NCI-H2081 treated with DMSO at 0.1 percent for 48 hours (cell line): Measurements from ENCODE around the gene NFE2L1.
"Not testable (repeated sequence)": the region's sequence is repeated elsewhere in the genome, so short reads cannot be mapped to it uniquely, and the experiment has no call there.

Source experiments
- DNase-seq: peaks from one replicate; lab custom pipeline; 2025; lab: John Stamatoyannopoulos, UW

NFE2L1 gene

DNA sequence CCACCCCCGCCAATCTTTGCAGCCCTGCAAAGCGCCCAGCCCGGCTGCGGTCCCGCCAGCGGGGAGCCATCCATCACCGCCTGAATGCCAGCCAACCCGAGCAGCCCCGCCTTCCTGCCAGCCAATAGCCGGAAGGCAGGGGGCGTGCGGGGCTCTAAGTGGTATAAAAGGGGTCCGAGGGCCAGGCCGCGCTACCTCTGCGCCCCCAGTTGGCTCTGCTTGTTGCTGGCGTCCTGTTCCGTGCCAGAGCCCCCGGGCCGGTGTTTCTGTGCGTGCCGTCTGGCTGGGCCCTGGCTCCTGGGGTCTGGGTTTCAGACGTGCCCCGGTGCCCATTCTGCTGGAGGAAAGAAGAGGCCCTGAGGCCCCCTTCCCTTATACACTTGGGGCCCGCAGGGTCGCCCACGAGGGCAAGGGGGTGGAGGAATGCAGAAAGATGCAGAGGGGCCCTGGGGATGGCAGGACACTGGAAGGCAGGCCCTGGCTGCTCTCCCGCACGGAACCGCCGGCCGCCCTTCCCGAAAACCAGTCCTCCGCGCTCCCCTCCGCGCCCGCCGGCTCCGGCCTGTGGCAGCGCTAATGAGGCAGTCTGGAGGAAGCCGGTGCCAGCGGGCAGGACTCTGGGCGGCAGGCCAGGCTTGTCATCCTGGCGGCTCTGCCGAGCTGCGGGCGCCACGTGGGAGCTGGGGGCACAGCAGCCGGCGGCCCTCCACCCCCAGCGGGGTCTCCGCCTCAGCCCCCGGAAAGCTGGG lies 24.6 kb upstream of the NFE2L1 start:
- DNase-seq, result peak; percentile 65

DNA sequence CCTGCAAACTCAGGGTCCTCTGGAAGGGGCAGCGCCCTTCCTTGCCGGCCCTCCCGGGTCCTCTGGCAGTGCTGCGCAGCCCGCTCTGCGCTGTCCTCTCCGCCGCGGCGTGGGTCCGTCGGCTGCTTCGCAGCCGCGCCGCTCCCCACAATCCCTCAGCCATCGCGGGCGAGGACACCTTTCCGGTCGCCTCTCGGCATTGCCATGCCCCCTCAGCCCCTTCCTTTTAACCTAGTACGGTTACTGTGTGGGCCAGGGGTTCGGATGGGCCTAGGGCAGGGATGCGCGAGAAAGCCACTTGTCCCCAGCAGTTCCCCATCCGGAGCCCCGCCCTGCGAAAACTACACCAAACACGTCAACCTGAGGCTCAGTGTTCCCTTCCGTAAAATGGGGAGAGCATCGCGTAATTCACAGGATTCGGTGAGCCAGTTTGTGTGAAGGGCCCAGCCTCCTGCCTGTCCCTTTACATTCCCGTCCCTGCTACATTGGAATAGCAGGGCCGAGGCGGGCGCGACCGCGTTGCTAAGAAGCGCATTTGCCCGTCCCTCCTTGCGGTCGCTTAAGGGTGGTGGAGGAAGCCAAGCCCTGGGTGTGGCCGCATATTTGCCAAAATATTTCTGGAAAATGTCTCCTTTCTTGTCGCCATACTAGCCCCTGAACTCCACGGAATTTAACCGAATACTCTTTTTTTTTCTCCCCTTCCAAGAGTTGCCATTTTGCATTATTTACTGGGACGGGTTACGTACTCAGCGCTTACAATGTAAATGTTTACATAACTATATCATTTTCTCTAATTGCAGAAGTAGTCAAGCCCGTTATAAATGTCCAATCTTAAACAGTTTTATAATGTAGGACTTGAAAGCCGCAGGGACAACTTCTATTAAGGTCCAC lies 23.8 kb upstream of the NFE2L1 start:
- no peak for DNase-seq

GRCh38 chr17:48025040-48025903 lies 22.9 kb upstream of the NFE2L1 start:
- peak; percentile 95 for DNase-seq

GRCh38 chr17:48025904-48026501 lies 22.2 kb upstream of the NFE2L1 start:
- DNase-seq, result no peak

- peak; percentile 46 for DNase-seq
Observed at GRCh38 chr17:48026502-48027321, 21.4 kb upstream of the NFE2L1 start.

DNA sequence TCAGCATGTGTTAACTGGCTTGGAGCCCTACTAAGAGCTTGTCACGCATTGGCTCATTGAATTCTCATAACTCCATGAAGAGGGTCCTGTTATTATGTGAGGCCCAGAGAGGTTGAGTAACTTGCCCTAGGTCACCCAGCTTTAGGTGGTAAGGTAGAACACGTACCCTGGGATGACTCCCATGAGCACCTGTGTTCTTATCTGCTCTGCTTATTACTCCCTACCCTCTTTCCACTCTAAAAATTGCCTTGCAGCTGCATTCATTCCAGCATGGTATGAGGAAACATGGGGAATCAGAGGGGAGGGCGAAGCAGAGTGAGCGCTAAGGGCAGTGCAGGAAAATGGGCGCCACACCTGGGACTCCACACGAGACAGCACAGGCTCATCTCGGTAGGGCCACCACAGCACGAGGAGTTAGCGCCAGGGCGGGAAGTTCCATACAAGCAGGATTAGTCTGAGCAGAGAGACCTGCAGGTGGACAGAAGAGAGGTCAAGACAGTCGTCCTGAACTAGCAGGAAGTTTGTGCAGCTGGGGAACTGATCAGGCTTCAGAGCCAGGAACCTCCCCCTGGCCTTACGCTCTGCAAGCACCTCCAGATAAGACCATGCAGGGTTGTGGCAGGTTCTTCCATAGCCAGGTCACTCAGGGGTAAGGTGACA lies 20.7 kb upstream of the NFE2L1 start:
- DNase-seq, result no peak

- no peak for DNase-seq
Observed at GRCh38 chr17:48028736-48029135, 19.4 kb upstream of the NFE2L1 start.

DNA sequence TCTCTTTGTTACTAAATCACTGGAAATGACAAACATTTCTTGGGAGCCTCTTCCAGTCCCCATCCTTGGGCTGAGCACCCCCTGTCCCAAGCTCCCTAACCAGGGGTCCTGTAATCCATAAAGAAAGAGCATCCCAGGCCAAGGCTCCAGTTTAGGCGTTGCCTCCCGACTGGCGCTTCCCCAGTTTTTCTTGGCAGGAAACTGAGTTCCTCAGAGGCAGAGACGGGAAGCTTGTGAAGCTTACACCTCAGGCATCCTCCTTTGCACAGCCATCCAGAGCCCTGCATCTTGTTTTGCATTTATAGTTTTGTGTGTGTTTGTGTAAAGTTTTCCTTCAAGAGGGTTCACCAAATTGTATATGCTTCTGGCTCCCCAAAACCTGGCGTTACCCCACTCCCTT lies 17.6 kb upstream of the NFE2L1 start:
- DNase-seq, result no peak

DNA sequence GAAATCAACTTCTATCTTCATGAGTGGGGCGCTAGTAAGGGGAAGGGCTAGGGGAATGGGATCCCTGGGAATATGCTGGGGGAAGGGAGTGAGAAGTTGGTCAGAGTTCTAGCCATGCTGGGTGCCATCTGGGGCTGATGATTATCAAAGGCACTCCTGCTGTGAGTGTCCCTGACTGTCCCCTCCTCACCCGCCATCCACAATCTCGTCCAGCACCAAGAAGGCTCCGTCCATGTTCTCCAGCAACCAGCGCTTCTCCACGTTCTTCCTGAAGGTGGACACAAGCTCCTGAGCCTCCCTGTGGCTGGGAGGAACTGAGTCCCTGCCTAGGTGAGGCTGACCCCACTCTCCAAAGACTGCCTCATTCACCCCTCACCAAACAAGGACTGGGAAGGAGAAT lies 16.2 kb upstream of the NFE2L1 start:
- DNase-seq, result no peak

DNA sequence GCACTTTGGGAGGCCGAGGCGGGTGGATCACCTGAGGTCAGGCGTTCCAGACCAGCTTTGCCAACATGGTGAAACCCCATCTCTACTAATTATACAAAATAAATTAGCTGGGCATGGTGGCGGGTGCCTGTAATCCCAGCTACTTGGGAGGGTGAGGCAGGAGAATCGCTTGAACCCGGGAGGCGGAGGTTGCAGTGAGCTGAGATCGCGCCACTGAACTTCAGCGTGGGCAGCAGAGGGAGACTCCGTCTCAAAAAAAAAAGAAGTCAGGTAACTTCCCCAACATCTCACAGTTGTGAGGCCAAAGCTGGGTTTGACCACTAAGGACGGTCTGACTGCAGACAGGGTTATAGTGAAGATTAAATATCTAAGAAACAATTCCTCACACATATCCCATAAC lies 13.4 kb upstream of the NFE2L1 start:
- DNase-seq, result not testable (repeated sequence)

- DNase-seq, result no peak
Observed at GRCh38 chr17:48036693-48037035, 11.5 kb upstream of the NFE2L1 start.

DNA sequence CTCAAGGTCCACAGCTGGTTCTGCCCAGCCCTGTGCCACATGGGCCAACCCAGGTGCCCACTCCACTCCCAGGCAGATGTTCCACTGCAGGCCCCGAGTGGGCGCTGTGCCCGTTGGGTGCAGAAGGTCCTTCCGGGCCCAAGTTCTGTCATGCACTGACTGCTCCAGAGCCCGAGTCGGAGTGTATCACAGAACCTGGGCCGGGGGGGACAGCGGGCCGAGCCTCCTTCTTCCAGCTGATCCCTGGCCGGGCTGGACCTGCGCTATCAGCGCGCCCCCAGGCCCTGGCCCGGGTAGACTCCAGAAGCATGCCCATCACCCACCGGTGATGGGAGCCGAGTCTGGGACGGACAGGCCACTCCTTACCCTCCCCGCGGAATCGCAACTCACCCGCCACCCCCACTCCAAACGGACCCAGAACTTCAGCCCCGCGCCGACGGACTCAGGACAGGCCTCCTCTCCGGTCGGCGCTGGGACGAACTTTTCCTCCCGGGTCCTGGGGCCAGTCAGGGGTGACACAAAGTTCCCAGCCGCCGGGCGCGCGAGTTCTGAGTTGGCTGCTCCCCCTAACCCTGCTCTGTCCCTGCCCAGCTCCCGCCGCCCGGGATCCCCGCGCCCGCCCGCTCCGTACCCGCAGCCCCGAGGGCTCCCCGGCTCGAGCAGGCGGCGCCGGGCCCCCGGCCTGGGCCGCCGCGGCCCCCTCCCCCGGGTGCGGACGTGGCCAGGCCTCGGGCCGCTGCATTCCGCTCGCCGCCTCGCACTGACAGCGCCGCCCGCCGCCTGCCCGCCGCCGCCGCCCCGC lies 10.9 kb upstream of the NFE2L1 start, which contains the start of gene COPZ2:
Gene COPZ2 (minus strand): TSS at position 762 of the 802 bp plus-strand sequence. CDS start 20 bp downstream, at position 742.
- DNase-seq, result no peak

DNA sequence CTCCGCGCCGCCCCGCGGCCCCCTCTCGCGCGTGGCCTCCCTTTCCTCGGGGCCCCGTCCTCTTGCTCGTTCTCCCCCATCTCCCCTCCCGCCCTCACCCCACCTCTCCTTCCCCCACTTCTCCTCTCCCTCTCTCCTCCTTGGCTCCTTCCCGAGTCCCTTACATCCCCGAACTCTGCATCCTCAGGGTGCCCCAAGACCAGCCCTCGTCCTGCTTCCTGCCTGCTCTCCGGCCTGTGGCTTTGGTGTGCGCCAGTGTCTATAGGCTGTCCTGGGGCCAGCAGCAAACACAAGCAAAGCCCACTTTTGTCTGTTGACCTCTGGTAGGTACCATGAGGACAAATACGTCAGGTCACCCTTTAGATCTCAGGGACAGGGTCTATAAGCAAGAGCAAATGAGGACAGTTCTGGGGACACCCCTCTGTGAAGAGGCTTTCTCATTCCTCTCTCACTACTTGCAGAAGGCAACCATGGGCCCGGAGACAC lies 10.3 kb upstream of the NFE2L1 start:
- DNase-seq, result no peak

- DNase-seq, result no peak
Observed at GRCh38 chr17:48038687-48039086, 9.5 kb upstream of the NFE2L1 start.

- DNase-seq, result no peak
Observed at GRCh38 chr17:48043176-48043575, 5.0 kb upstream of the NFE2L1 start.

DNA sequence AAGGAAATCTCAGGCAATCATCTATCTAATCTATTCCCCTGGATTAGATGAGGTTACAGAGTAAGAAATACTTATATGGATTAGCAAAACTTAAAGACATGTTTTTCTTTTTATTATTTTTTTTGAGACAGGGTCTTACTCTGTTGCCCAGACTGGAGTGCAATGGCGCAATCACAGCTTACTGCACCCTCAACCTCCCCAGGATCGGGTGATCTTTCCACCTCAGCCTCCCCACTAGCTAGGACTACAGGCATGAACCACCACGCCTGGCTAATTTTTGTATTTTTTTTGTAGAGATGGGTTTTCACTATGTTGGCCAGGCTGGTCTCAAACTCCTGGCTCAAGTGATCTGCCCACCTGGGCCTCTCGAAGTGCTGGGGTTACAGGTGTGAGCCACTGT lies 3.3 kb upstream of the NFE2L1 start:
- DNase-seq, result no peak

- DNase-seq, result no peak
Observed at GRCh38 chr17:48045316-48046001, 2.7 kb upstream of the NFE2L1 start.

DNA sequence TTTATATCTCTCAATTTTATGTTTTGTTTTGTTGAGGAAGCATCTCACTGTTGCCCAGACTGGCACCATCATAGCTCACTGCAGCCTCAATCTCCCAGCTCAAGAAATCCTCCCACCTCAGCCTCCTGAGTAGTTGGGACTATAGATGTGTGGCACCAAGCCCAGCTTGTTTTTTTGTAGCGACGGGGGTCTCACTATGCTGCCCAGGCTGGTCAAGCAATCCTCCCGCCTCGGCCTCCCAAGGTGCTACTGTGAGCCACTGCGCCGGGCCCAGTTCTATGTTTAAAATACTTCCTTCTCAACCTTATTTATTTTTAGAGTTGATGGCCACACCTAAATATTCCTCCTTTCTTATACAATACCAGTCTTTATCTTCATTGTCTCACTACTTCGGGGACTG lies 1.9 kb upstream of the NFE2L1 start:
- DNase-seq, result no peak
